T-helper 1 cell treated with Interleukin-12 subunit alpha and Interleukin-12 subunit beta and Interleukin-4 antibody, amounts not matched to agents 30 ng/mL and 1 ng/mL, for 36 hours (primary cell): ENCODE measurements around the gene RFK. TPM values are rescaled to one million over a fixed set of nuclear protein-coding genes. Genes with fewer than 3 reads are reported as not detected.

ENCODE experiments used
- intact Hi-C: fragments of 100-400 bp; cut with micrococcal nuclease; formaldehyde crosslinking; loops from one replicate; pipeline ENCODE4 v1.15.1; 2024
- total RNA-seq: library from RNA; stranded (reverse); gene quantifications from 2 replicates; pipeline ENCODE4 v1.2.3, GENCODE V29; 2022

RFK gene
- total RNA-seq, 1 donor from 2014 or later, result 18.0 TPM

DNA sequence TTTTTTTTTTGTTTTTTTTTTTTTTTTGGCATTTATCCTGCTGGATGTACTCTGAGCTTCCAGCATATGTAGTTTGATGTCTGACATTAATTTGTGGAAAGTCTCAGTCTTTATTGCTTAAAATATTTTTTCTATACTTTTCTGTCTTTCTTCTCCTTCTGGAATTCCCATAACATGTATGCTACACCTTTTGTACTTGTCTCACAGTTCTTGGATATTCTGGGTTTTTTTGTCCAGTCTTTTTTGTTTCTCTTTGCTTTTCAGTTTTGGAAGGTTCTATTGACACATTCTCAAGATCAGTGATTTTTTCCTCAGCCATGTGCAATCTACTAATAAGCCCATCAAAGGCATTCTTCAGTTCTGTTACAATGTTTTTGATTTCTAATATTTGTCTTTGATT is 19.4 kb upstream of the RFK start:
- intact Hi-C loops, result loop anchor here (1.0 kb wide), 1 partner anchor 8 kb away; no protein-coding TSS in a partner anchor

GRCh38 chr9:76412638-76413037 is 18.4 kb upstream of the RFK start:
- intact Hi-C loops, result loop anchor here (1.0 kb wide), 1 partner anchor 7 kb away; no protein-coding TSS in a partner anchor

DNA sequence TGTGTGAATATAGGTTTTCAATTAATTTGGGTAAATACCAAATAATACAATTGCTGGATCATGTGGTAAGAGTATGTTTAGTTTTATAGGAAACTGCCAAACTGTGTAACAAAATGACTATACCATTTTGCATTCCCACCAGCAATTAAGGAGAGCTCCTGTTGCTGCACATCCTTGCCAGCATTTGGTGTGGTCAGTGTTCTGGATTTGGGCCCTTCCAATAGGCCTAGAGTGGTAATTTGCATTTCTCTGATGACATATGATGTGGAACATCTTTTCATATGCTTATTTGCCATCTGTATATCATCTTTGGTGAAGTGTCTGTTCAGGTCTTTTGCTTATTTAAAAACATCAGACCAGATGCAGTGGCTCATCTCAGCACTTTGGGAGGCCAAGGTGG is 11.6 kb upstream of the RFK start:
- intact Hi-C loops, result loop anchor here (1.0 kb wide), 1 partner anchor 7 kb away; no protein-coding TSS in a partner anchor

- intact Hi-C loops, result loop anchor here (1.0 kb wide), 1 partner anchor 8 kb away; no protein-coding TSS in a partner anchor
These were observed 11.1 kb upstream of the RFK start for GRCh38 chr9:76405340-76405739.

DNA sequence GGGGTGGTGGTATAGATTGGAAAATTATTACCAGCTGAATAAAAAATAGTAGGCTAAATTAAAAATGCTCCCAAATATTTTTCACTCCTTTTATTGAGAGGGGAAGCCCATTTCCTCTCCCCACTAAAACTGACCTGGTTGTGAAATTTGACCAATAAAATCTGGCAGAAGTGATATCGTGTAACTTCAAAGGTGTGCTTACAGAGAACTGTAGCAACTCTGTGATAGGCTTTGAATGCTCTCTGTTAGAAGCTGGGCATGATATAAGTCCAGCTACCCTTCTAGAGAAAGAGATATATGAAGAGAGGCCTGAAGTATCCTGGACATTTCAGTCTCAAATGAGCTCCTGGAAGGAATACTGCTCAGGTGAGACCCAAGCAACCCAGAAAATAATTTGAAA is 10.2 kb upstream of the RFK start:
- intact Hi-C loops, result no loop called here

GRCh38 chr9:76403352-76403751 is 9.1 kb upstream of the RFK start:
- intact Hi-C loops, result loop anchor here (1.0 to 2.0 kb wide), 8 partner anchors 9 to 609 kb away; partner anchors contain the start of genes GCNT1 and RFK

- intact Hi-C loops, result loop anchor here (2.0 kb wide), 1 partner anchor 175 kb away; no protein-coding TSS in a partner anchor
These were observed 7.5 kb upstream of the RFK start for GRCh38 chr9:76401580-76402354.

DNA sequence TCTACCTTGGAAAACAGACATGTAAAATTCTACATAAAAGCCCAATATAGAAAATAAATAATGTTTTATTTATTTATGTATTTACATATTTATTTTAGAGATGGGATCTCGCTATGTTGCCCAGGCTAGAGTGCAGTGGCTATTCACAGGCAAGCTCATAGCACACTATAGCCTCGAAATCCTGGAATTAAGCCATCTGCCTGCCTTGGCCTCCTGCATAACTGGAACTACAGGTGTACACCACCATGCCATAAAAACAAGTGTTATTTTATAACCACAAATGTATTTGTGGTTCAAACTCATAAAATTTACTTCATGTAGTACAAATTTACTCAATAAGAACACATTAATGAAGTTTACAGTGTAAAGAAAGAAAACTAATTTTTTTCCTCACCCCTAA is 7.0 kb upstream of the RFK start:
- intact Hi-C loops, result no loop called here

DNA sequence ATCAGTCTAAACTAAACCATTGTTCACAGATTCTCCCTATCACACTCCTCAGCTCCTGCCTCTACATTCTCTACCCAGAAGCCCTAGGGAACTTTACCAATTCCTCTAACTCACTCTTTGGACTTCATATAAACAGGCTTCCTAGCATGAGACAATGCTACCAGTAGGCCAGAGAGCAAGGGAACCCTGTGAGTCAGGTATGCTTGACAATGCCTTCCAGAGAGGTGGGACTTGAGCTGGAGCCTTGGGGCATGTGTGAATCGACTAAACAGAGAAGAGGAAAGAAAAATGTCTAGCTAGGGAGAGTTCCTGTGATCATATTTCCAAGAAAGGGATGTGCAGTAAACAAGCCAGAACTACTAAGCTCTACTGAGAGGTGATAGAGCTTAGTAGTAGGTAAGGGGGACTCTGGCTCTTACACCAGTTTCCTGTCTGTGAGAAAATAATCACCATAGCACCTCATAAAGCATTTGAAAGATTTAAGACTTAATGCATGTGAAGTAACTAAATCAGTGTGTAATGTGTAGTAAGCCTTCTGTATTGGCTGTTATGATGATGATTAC is 6.4 kb upstream of the RFK start:
- intact Hi-C loops, result no loop called here

DNA sequence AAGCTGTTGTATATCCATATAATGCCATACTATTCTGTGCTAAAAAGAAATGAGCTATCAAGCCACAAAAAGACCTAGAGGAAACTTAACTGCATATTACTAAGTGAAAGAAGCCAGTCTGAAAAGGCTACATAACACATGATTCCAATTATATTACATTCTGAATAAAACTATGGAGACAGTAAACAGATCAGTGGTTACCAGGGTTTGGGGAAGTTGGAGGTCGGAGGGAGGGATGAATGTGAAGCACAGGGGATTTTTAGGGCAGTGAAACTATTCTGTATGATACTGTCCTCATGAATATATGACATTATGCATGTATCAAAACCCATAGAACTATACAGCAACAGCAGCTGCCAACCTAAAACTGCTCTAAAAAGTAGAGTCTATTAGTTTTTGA is 5.6 kb upstream of the RFK start:
- intact Hi-C loops, result loop anchor here (5.0 to 10.0 kb wide), 3 partner anchors 1255 to 1835 kb away; partner anchors contain the start of gene CEP78

DNA sequence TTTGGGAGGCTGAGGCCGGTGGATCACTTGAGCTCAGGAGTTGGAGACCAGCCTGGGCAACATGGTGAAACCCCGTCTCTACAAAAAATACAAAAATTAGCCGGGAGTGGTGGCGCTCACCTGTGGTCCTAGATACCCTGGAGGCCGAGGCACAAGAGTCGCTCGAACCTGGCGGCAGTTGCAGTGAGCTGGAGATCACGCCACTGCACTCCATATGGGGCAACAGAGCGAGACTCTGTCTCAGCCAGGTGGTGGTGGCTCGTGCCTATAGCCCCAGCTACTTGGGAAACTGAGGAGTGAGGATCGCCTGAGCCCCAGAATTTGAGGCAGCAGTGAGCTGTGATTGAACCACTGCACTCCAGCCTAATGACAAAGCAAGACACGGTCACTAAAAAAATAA is 2.4 kb upstream of the RFK start:
- intact Hi-C loops, result loop anchor here (5.0 to 10.0 kb wide), 3 partner anchors 1252 to 1838 kb away; partner anchors contain the start of gene CEP78

- intact Hi-C loops, result loop anchor here (5.0 to 10.0 kb wide), 3 partner anchors 1251 to 1839 kb away; partner anchors contain the start of gene CEP78
These were observed 1.9 kb upstream of the RFK start for GRCh38 chr9:76396144-76396543.

DNA sequence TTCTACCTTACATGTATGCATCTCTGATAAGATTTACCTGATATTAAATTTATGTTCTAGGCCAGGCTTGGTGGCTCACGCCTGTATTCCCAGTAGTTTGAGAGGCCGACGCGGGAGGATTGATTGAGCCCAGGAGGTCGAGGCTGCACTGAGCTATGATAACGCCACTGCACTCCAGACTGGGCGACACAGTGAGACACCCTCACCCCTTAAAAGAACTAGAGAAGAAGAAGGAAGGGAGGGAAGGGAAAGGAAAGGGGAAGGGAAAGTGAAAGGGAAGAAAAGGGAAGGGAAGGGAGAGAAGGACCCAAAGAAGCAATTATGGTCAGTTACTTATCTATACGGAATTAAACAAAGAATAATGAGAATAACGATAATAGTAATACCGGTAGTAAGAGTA is 1.2 kb upstream of the RFK start:
- intact Hi-C loops, result loop anchor here (2.0 to 10.0 kb wide), 10 partner anchors 51 to 1901 kb away; partner anchors contain the start of genes C9orf40, CEP78, GNAQ and PSAT1

DNA sequence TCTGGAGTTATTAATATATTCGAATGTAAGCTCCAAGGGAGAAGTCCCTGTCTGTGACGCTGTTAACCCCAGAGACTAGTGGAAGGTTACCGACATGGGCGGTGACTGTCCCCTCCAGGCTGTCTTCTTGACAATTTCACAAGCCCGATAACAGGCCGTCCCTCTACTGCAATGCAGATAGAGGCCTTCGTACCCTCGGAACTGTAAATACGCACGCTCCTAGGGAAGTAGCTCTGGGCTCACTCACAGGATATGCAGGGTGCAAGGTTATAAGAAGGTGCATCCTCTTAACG is 680 bp upstream of the RFK start:
- intact Hi-C loops, result loop anchor here (1.0 to 10.0 kb wide), 18 partner anchors 8 to 1902 kb away; partner anchors contain the start of genes C9orf40, CARNMT1, CEP78 and GCNT1

- intact Hi-C loops, result loop anchor here (10.0 kb wide), 2 partner anchors 1246 to 1844 kb away; partner anchors contain the start of gene CEP78
These were observed 3.6 kb downstream of the RFK start for GRCh38 chr9:76390656-76391055.

DNA sequence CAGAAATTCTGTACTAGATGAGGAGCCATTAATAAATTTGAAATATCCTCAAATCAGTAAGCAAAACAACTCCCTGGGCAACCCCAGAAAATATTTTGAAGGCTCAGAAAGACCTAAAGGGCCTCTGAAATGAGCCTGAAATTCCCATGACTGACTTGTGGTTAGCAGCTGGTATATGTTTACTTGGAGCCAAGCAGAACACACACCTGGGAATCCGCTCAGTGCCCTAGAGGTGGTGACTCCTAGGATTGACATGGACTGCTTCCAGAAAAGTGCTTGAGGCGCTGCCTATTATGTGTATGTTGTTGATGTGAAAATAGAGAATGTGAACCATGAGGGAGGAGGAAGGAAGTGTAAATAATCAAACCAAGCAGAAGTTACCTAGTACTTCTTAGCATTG is 14.7 kb downstream of the RFK start:
- intact Hi-C loops, result no loop called here

GRCh38 chr9:76378367-76379073 is 15.7 kb downstream of the RFK start:
- intact Hi-C loops, result no loop called here

GRCh38 chr9:76377791-76378190 is 16.4 kb downstream of the RFK start:
- intact Hi-C loops, result no loop called here

DNA sequence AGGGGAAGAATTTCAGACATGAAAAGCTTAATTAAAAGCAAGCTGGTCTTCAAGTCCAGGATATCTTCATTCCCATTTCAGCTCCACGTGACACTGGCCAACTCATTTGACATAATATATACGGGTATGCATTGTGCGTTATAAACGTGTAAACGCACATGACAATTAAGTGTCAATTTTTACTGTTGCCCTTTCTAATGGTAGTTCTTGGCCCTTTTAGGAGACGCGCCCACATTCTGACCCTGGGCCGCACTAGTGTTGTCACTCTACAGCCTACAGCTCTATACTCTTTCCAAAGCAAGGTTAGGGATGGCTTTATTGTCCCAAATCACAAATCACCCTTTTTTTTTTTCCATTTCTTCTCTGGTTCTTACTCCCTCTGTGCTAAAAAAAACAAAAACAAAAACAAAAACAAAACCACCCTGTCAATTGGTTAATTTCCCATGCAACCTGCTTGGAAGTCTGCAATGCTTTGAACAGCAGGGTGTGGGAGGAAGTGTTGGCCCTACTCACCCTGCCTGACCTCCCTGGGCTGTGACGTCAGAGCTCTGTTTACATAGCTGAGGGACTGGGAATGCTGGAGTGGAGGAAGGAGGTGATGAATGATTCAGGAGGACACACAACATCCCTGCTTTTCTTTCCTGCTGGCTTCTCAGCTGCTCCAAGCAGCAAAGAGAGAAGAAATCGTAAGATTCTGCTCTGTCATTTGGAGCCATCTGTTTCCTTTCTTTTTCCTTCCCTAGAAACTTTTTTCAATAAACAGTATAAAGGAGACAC is 19.3 kb downstream of the RFK start:
- intact Hi-C loops, result no loop called here

DNA sequence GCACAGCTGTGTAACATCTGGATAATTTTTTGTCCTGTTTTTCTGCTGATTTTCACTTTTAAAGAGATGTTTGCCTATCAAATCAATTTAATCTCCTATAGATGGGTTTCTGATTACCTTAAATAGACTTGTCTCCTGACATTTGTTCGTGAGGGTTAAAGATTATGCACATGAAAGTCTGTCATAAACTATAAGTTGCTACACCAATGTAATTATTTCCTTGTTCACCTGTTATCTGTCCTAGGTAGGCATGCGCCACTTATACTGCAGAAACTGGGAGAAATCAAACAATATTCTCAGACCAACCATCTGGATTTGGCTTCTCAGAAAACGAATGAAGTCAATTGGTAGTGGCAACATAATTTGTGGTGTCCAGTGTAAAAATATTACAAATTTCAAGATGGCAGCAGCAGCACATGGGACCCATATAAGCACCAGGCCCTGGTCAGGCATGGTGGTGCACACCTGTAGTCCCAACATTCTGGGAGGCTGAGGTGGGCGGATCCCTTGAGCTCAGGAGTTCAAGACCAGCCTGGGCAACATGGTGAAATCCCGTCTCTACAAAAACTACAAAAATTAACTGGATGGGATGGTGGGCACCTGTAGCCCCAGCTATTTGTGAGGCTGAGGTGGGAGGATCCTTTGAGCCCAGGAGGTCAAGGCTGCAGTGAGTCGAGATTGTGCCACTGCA is 20.3 kb downstream of the RFK start:
- intact Hi-C loops, result no loop called here
